PC-9 (cell line): Measurements from ENCODE around the gene ALDH18A1.

Experiments
- EZH2 ChIP-seq: fragments of 200-600 bp; sonication (generic); IDR thresholded peaks from 2 replicates; pipeline ENCODE4 v1.8.0; 2017; ENCODE audit warnings: antibody characterized with exemption, low read depth
- TF ChIP-seq, protein P1 (sequence below): fragments of 200-600 bp; sonication (generic); conservative IDR thresholded peaks from 2 replicates; pipeline ENCODE4 v1.6.1; 2017; ENCODE audit warnings: mixed run types, antibody characterized with exemption, mild to moderate bottlenecking, moderate library complexity

GRCh38 chr10:95697429-95697828, 40.9 kb upstream of the ALDH18A1 start:
- TF ChIP-seq, protein P1, sequence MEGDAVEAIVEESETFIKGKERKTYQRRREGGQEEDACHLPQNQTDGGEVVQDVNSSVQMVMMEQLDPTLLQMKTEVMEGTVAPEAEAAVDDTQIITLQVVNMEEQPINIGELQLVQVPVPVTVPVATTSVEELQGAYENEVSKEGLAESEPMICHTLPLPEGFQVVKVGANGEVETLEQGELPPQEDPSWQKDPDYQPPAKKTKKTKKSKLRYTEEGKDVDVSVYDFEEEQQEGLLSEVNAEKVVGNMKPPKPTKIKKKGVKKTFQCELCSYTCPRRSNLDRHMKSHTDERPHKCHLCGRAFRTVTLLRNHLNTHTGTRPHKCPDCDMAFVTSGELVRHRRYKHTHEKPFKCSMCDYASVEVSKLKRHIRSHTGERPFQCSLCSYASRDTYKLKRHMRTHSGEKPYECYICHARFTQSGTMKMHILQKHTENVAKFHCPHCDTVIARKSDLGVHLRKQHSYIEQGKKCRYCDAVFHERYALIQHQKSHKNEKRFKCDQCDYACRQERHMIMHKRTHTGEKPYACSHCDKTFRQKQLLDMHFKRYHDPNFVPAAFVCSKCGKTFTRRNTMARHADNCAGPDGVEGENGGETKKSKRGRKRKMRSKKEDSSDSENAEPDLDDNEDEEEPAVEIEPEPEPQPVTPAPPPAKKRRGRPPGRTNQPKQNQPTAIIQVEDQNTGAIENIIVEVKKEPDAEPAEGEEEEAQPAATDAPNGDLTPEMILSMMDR: no peak
- no peak for TF ChIP-seq EZH2
